Endothelial cell of umbilical vein (primary cell): Measurements from ENCODE around the gene HID1.

Experiments used
- CTCF ChIP-seq, 2 donors: IDR thresholded peaks; 1 replicate in 1 of 2; 2 replicates in 1 of 2; pipeline ENCODE4 v1.5.1; 2011; ENCODE audit warnings: low read length in 2 of 2, mild to moderate bottlenecking in 2 of 2, moderate library complexity in 2 of 2, control low read depth in 1 of 2, inconsistent platforms in 1 of 2, low read depth in 1 of 2; ENCODE audit not compliant: insufficient read depth in 1 of 2; ENCODE audit errors: extremely low read depth in 1 of 2
- EZH2 ChIP-seq: IDR thresholded peaks from 2 replicates; pipeline ENCODE4 v1.6.1; 2012; ENCODE audit warnings: borderline replicate concordance, low read depth, mild to moderate bottlenecking, moderate library complexity, low read length, inconsistent platforms; ENCODE audit not compliant: severe bottlenecking
- POLR2A ChIP-seq: IDR thresholded peaks from 2 replicates; pipeline ENCODE4 v1.6.1; 2012; ENCODE audit warnings: low read depth, mild to moderate bottlenecking, control low read depth, low read length
- POLR2AphosphoS5 ChIP-seq: IDR thresholded peaks from 2 replicates; pipeline ENCODE4 v1.6.1; 2012; ENCODE audit warnings: low read depth, mild to moderate bottlenecking, control low read depth, low read length, moderate library complexity; ENCODE audit not compliant: insufficient read depth

DNA sequence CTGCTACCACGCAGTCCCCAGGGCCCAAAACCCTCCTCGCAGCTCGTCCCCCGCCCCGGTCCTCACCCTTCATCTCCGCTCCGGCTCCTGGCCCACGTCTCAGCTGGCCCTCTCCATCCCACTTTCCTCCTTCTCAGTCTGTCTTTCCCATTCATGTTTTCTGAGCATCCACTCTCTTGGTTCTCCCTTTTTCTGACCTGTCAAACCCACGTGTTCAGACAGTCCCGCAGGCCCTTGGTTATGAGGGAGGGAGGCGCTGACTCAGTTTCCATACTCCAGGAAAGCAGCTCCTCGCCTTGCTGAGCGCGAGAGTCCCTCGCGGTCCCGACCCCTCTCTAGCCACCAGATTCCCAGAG, 392 bp upstream of the HID1 start:
- TF ChIP-seq CTCF (IDR thresholded peaks at IDR 0.05; ENCODE audit: extremely low read depth in 1 of 2, insufficient read depth in 1 of 2, low read depth in 1 of 2, low read length in 2 of 2), result no peak
- TF ChIP-seq EZH2, result peak; percentile 59
- no peak for TF ChIP-seq POLR2A
- no peak for TF ChIP-seq POLR2AphosphoS5
